Activated gamma-delta T cell treated with Interleukin-2 at 50 U/mL for 16 hours (primary cell): Measurements from ENCODE around the gene IKBKE.
"Not testable (repeated sequence)": the region's sequence is repeated elsewhere in the genome, so short reads cannot be mapped to it uniquely, and the experiment has no call there.

Experiments
- DNase-seq: peaks from one replicate; pipeline ENCODE4 v3.0.0-alpha.2; 2020

The IKBKE gene

GRCh38 chr1:206476591-206476990, 6.3 kb downstream of the IKBKE start:
- no peak for DNase-seq

DNA sequence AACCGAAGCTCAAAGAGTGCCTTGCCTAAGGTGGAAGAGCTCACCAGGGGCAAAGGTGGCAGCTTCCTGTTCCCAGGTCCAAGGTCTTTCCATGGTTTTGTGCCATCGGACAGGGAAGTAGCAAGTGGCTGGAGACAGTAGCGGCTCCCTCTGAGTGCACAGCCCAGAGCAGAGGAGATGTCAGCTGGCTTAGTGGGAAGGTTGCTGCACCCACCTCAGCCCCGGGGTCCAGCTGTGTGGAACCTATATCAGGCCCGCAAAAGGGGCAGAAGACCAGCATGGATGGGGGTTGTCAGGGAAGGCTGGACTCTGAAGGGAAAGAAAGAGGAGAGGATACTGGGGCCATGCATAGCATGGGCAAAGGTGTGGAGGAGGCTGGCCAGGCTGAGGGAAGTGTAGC, 6.8 kb downstream of the IKBKE start:
- DNase-seq, result no peak

DNA sequence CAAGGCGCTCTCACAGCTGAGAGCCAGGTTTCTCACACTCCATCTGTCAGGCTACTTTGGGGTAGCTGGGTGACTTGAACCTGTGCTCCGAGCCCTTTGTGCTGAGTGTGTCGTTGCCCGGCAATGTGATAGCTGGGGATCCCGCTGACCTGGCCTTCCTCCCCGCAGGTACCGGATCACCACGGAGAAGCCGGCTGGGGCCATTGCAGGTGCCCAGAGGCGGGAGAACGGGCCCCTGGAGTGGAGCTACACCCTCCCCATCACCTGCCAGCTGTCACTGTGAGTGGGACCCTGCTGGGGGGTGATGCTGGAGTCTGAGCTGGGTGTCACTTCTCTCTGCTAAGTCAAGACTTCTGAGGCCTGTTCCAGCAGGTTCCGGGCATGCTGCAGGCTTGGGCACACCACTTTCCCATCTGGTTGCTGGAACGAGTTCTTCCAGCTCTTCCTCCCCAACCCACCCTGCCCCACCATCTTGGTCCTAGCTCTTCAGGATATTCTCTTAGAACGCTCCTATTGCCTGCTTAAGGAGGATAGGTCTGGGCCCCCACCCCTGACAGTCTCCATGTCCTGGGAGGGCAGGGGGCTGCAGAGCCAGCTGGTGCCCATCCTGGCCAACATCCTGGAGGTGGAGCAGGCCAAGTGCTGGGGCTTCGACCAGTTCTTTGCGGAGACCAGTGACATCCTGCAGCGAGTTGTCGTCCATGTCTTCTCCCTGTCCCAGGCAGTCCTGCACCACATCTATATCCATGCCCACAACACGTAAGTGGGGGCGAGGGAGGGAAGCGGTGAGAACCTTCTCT, 7.5 kb downstream of the IKBKE start:
- DNase-seq, result no peak

- DNase-seq, result no peak
Measured at GRCh38 chr1:206478746-206479145, 8.5 kb downstream of the IKBKE start.

GRCh38 chr1:206479183-206480125, 9.2 kb downstream of the IKBKE start:
- peak; percentile 66 for DNase-seq

- no peak for DNase-seq
Measured at GRCh38 chr1:206480211-206480610, 9.9 kb downstream of the IKBKE start.

- no peak for DNase-seq
Measured at GRCh38 chr1:206482611-206483010, 12.3 kb downstream of the IKBKE start.

DNA sequence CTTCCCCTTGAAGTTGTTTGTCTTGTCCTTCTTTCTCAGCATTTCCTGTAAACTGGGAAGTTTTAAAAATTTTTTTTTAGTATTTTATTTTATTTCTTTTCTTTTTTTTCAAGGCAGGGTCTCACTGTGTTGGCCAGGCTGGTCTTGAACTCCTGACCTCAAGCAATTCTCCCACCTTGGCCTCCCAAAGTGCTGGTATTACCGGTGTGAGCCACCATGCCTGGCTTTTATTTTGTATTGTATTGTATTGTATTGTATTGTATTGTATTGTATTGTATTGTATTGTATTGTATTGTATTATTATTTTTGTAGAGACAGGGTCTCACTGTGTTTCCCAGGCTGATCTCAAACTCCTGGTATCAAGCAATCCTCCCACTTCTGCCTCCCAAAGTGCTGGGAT, 13.6 kb downstream of the IKBKE start:
- not testable (repeated sequence) for DNase-seq

- no peak for DNase-seq
Measured at GRCh38 chr1:206484901-206485300, 14.6 kb downstream of the IKBKE start.

- no peak for DNase-seq
Measured at GRCh38 chr1:206486995-206487788, 16.9 kb downstream of the IKBKE start.

DNA sequence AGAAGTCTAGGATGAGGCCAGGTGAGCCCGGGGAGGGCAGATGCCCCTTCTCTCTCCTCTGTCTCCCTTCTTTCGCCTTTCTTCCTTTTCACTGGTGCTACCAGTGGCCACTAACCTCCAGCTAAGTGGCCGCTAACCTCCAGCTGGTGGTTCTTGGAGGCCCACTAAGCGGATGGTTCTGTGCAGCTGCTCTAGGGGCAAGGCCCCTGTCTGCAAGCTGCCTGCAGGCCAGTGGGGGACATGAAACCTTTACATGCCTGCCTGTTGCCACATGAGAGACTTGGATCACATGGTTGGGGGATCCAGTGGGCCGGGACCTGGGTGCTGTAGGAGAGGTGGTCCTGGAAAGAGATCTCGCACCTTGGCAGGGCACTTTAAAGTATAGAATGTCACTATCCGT, 17.7 kb downstream of the IKBKE start:
- DNase-seq, result no peak

DNA sequence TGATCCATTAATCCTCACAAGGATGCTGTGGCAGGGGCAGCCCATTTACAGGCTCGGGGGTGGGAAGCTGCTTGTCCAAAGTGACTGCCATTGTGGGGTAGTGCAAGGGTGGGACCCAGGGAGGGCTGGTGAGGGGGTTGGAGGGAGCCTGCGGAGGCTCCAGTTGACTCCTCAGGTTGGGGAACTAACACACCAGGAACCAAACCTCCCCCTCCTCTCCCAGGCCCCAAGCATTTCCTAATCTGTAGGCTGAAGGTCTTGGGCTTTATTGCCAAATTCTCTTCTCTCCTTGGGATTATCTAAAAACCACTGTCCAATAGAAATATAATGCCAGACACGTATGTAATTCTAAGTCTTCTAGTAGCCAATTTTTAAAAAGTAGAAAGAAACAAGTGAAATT, 18.2 kb downstream of the IKBKE start:
- DNase-seq, result no peak

DNA sequence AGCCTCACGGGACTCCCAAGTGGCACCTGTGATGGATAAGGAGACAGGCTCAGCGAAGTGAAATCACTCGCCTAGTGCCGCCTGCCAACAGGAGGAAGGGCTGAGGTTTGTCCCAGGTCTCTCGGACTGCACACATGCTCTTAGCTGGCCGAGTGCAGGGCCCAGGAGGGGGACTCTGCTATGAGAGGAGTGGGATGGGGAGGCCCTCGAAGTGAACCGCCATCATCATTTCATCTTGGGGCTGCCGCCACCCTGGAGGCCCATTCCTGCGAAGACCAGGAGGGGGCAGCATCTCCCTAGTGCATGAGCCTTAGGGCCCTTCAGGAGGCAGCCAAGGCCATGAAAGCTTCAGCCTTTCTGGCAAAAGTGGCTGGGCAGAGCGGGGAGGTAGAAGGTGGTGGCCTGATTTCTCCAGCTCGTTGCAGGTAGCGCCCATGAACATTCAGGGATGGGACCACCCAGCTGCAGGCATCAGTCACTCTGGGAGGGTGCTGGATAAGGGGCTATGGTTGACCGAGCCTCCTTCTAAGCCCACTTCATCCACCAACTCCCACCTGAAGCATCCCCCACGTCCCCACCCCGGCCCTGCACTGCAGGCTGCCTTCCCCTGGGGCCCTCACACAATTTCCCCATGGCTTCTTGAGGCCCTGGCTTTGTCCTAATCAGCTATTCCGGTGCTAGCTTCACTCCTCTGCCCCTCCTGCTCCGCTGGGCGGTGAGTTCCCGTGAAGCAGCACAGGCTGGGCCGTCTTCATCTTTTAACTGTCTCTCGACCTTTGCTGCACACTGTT, 19.9 kb downstream of the IKBKE start:
- DNase-seq, result peak; percentile 59

GRCh38 chr1:206490771-206491405, 20.6 kb downstream of the IKBKE start:
- DNase-seq, result no peak

GRCh38 chr1:206491616-206492015, 21.3 kb downstream of the IKBKE start:
- DNase-seq, result no peak

- DNase-seq, result no peak
Measured at GRCh38 chr1:206492589-206492988, 22.3 kb downstream of the IKBKE start.

DNA sequence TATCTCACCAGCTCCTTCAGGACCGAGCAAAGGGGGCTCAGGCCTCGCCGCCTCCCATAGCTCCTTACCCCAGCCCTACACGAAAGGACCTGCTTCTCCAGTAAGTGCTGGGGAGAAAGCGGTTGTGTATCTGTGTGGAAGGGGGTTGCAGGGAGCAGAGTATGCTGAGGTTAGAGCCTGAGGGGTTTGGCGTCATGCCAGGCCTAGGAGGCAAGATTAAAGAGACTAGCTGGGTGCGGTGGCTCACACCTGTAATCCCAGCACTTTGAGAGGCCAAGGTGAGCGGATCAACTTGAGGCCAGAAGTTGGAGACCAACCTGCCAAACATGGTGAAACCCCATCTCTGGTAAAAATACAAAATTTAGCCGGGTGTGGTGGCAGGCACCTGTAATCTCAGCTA, 23.0 kb downstream of the IKBKE start:
- no peak for DNase-seq

DNA sequence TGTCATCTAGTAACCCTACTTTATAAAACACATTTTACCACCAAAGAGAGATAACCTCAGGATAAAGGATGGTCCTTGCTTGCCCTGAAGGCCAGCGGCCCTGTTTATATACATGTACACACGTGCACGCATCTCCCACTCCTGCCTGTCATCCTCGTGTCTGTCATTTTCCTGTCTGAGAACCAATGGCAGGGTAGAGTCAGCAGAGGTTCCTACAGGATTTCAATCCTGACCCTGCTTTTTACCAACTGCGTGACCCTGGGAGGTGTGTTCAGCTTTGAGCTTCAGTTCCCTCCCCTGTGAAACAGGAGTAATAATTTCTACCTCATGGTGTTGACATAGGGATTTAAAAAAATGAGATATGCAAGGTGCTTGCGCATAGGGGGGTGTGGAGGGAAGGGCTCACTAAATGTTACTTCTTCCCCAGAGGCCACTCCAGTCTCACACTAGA, 24.8 kb downstream of the IKBKE start:
- DNase-seq, result no peak

GRCh38 chr1:206495493-206496046, 25.3 kb downstream of the IKBKE start:
- no peak for DNase-seq

GRCh38 chr1:206496131-206496793, 26.0 kb downstream of the IKBKE start:
- no peak for DNase-seq

DNA sequence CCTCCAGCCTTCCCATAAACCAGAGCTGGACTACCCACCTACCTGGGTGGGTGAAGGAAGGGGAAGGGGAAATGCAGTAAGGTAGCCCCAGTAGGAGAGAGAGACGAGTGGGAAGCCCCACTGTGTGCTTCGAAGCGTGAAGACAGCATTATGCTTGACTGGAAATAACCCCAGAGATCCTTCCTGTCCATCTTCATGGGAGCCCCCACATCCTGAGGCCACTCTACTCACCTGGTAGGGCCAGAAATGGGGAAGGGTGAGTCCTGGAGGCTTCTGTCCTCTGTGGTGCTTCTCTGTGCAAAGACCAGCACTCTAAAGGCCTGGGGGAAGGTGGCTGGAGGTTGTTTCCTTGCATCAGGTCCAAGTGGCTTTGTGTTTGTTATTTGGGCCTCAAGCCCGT, 27.1 kb downstream of the IKBKE start:
- no peak for DNase-seq
